Measurements from ENCODE around the gene PLA2G15.

Gene PLA2G15

GRCh38 chr16:68214726-68215125, 30.4 kb upstream of the PLA2G15 start:
- Histone ChIP-seq H3K4me1 (no peaks in the 10 kb centered on the region), H3K36me3 (no peaks in the 10 kb centered on the region), H3K9me3 (no peaks in the 10 kb centered on the region), H3K4me3 (ENCODE audit: low read depth, low read length) (no peak overlapping the region), H3K27me3 (no peaks in the 10 kb centered on the region)
- DNase-seq, result no peak
- no peak for TF ChIP-seq CTCF (IDR thresholded peaks at IDR 0.05; ENCODE audit: low read depth, low read length)

- no peak for DNase-seq
- no peak for TF ChIP-seq CTCF (IDR thresholded peaks at IDR 0.05; ENCODE audit: low read depth, low read length)
Observed at GRCh38 chr16:68215302-68215701, 29.9 kb upstream of the PLA2G15 start.

GRCh38 chr16:68216240-68216639, 28.9 kb upstream of the PLA2G15 start:
- H3K4me1 ChIP-seq, result no peaks in the 10 kb centered on the region
- H3K4me3 ChIP-seq (ENCODE audit: low read depth, low read length), result no peak overlapping the region
- H3K9me3 ChIP-seq, result no peaks in the 10 kb centered on the region
- TF ChIP-seq CTCF (IDR thresholded peaks at IDR 0.05; ENCODE audit: low read depth, low read length), result no peak
- no peak for DNase-seq
- H3K27me3 ChIP-seq, result no peaks in the 10 kb centered on the region
- no peaks in the 10 kb centered on the region for H3K36me3 ChIP-seq

More at GRCh38 chr16:68215302-68215701, 29.9 kb upstream of the PLA2G15 start:
- no peaks in the 10 kb centered on the region for H3K4me1 ChIP-seq
- H3K9me3 ChIP-seq, result no peaks in the 10 kb centered on the region
- H3K27me3 ChIP-seq, result no peaks in the 10 kb centered on the region
- H3K4me3 ChIP-seq (ENCODE audit: low read depth, low read length), result no peak overlapping the region
- no peaks in the 10 kb centered on the region for H3K36me3 ChIP-seq

GRCh38 chr16:68217506-68217905, 27.7 kb upstream of the PLA2G15 start:
- Histone ChIP-seq H3K4me3 (ENCODE audit: low read depth, low read length) (no peak overlapping the region), H3K36me3 (no peaks in the 10 kb centered on the region), H3K4me1 (peaks cover 2% of the 10 kb centered on the region; the same call in 1 of the 2 replicates), H3K9me3 (no peaks in the 10 kb centered on the region), H3K27me3 (no peaks in the 10 kb centered on the region)
- DNase-seq, result no peak
- TF ChIP-seq CTCF (IDR thresholded peaks at IDR 0.05; ENCODE audit: low read depth, low read length), result no peak

- no peak overlapping the region for H3K4me3 ChIP-seq (ENCODE audit: low read depth, low read length)
- TF ChIP-seq CTCF (IDR thresholded peaks at IDR 0.05; ENCODE audit: low read depth, low read length), result no peak
- H3K9me3 ChIP-seq, result no peaks in the 10 kb centered on the region
- H3K36me3 ChIP-seq, result no peaks in the 10 kb centered on the region
- peaks cover 5% of the 10 kb centered on the region; the same call in 1 of the 2 replicates for H3K4me1 ChIP-seq
- no peaks in the 10 kb centered on the region for H3K27me3 ChIP-seq
- DNase-seq, result no peak
Observed at GRCh38 chr16:68219725-68220351, 25.3 kb upstream of the PLA2G15 start.

GRCh38 chr16:68223072-68223471, 22.1 kb upstream of the PLA2G15 start:
- Histone ChIP-seq H3K9me3 (no peaks in the 10 kb centered on the region), H3K4me1 (peaks cover 12% of the 10 kb centered on the region), H3K36me3 (peaks cover 3% of the 10 kb centered on the region; the same call in 1 of the 2 replicates), H3K27me3 (no peaks in the 10 kb centered on the region), H3K4me3 (ENCODE audit: low read depth, low read length) (no peak overlapping the region)
- no peak for DNase-seq
- no peak for TF ChIP-seq CTCF (IDR thresholded peaks at IDR 0.05; ENCODE audit: low read depth, low read length)

All from BE2C (cell line).